Measurements from ENCODE around the gene NLK. TPM values are rescaled to one million over a fixed set of nuclear protein-coding genes. Genes with fewer than 3 reads are reported as not detected.

NLK gene
- 77.0 and 80.2 TPM in 2 replicates for total RNA-seq (2013; cell fraction: nucleolus; rRNA removed)
- total RNA-seq (2014; rRNA removed): 17.8 and 19.3 TPM in 2 replicates
- total RNA-seq (2014; rRNA removed; fragmentation: Illumina TruSeq; extraction: Trizol): 16.1 and 17.5 TPM in 2 replicates
- 15.9 and 16.0 TPM in 2 replicates for total RNA-seq (2021)
- 6.9 TPM for polyA plus RNA-seq (2011; ENCODE audit: low read depth)
- polyA plus RNA-seq (2011; rRNA removed): 22.9 and 24.8 TPM in 2 replicates
- 12.5 and 14.8 TPM in 2 replicates for polyA plus RNA-seq (2011; cell fraction: cytosol; rRNA removed)
- 30.6 and 31.9 TPM in 2 replicates for polyA plus RNA-seq (2011; cell fraction: nucleus; rRNA removed)
- polyA plus RNA-seq (2012): 9.7 and 11.2 TPM in 2 replicates
- polyA plus RNA-seq (2014; fragmentation: Illumina TruSeq; extraction: Trizol): 15.5 and 24.8 TPM in 2 replicates
- polyA plus RNA-seq (2014; fragmentation: Nextera tagmentation; extraction: Ambion mirVana): 1 to 10 TPM; 5.0 to 6.0 TPM
- 14.5 and 15.7 TPM in 2 replicates for polyA plus RNA-seq (2014; rRNA removed)
- polyA plus RNA-seq (2016; fragmentation: Nextera tagmentation; extraction: Ambion mirVana): 1 to 10 TPM; 5.7 to 7.0 TPM
- polyA minus RNA-seq (2011; rRNA and poly(A)+ RNA removed): 28.1 and 50.4 TPM in 2 replicates
- polyA minus RNA-seq (2011; cell fraction: cytosol; rRNA and poly(A)+ RNA removed): 7.1 and 12.8 TPM in 2 replicates
- 49.1 and 77.6 TPM in 2 replicates for polyA minus RNA-seq (2011; cell fraction: nucleus; rRNA and poly(A)+ RNA removed)
- percentile 84 among the genes with signal in this experiment for Bru-seq, nascent RNA
- BruChase-seq, experiment 1, labeled RNA remaining after a 6-hour chase: percentile 78 among the genes with signal in this experiment
- BruChase-seq, experiment 2, labeled RNA remaining after a 2-hour chase: percentile 86 among the genes with signal in this experiment
- long read RNA-seq, experiment 1, partial matches to known transcripts: 2 of 3 reads
- long read RNA-seq, experiment 1, other reads (novel, unspliced or antisense): 1 of 3 reads
- long read RNA-seq, experiment 2, full-length matches to known transcripts: 3 of 8 reads
- long read RNA-seq, experiment 2, partial matches to known transcripts: 1 of 8 reads
- long read RNA-seq, experiment 2, other reads (novel, unspliced or antisense): 4 of 8 reads

DNA sequence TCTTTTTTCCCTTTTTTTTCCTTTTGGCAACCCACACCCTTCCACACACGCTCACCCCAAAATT is at the start of gene NLK:
TSS of gene NLK (plus strand) at position 21 of the 64 bp plus-strand sequence. CDS start 197 bp downstream, outside the sequence.
- H3K27ac ChIP-seq (ENCODE audit: control insufficient read depth, insufficient read depth): peak within 1 kb of the TSS; percentile 68
- FAIRE-seq: no peak
- H2AFZ ChIP-seq (ENCODE audit: control insufficient read depth, low read depth, low read length): peak within 1 kb of the TSS; percentile 50
- no peaks in the 10 kb centered on the region for H4K20me1 ChIP-seq (ENCODE audit: control insufficient read depth, insufficient read depth)
- WGBS (ENCODE audit: insufficient coverage, insufficient replicate concordance, low lambda C conversion rate, missing lambda C conversion rate): 83% methylated on average over 1 of the region's 1 CpG
- no peaks in the 10 kb centered on the region; the same call in 2 of the 3 replicates for H3K9me3 ChIP-seq (replicated peaks; ENCODE audit: control insufficient read depth, insufficient read depth, low read length)
- RAD21 ChIA-PET (ENCODE audit: unreplicated experiment): interaction anchor here (2.8 kb wide), 1 partner anchor 12 kb away, joined by 14 read pairs; no protein-coding TSS in a partner anchor
- H3K4me1 ChIP-seq (ENCODE audit: control insufficient read depth, insufficient read depth, low read length): peaks cover 10% of the 10 kb centered on the region
- no peaks in the 10 kb centered on the region for H3K36me3 ChIP-seq (ENCODE audit: control insufficient read depth in 2 of 2, insufficient read depth in 2 of 2, low read length in 1 of 2)
- H3K79me2 ChIP-seq (ENCODE audit: control insufficient read depth, insufficient read depth, low read length): peaks cover 41% of the 10 kb centered on the region
- H3K4me3 ChIP-seq: peak within 1 kb of the TSS; percentile 84
- H3K4me2 ChIP-seq (ENCODE audit: control insufficient read depth, insufficient read depth): peak within 1 kb of the TSS; percentile 88
- CTCF ChIA-PET: interaction anchor here (1.6 kb wide), 1 partner anchor 103 kb away, joined by 5 read pairs; no protein-coding TSS in a partner anchor
- intact Hi-C loops (cut with micrococcal nuclease; ENCODE audit: unreplicated experiment): loop anchor here (5.0 kb wide), 1 partner anchor 235 kb away; no protein-coding TSS in a partner anchor
- POLR2A ChIA-PET: interaction anchor here (0.5 to 2.3 kb wide), 4 partner anchors 11 to 527 kb away, joined by 3 to 9 read pairs (median 4); no protein-coding TSS in a partner anchor
- no peaks in the 10 kb centered on the region for H3K27me3 ChIP-seq (replicated peaks in 1 of 2; ENCODE audit: control insufficient read depth in 2 of 2, insufficient read depth in 2 of 2, low read length in 1 of 2)
- no TSS peak for BruUV-seq (replicated peaks)
- SMC1A ChIA-PET (ENCODE audit: uncharacterized antibody, unreplicated experiment): interaction anchor here (2.1 to 10.0 kb wide), 3 partner anchors 11 to 90 kb away, joined by 4 to 72 read pairs (median 49); no protein-coding TSS in a partner anchor
- no peak for ATAC-seq
- in situ Hi-C loops (cut with MboI): loop anchor here (10.0 kb wide), 1 partner anchor 498 kb away; no protein-coding TSS in a partner anchor
- DNase-seq (ENCODE audit: low read depth, low spot score): no peak
- TF ChIP-seq RAD51 (IDR thresholded peaks at IDR 0.05) (no peak), SMAD1 (IDR thresholded peaks at IDR 0.05; ENCODE audit: low read depth, partially characterized antibody) (no peak), SP1 (IDR thresholded peaks at IDR 0.05; ENCODE audit: low read depth, low read length) (no peak), IKZF2 (IDR thresholded peaks at IDR 0.05) (no peak)
- TF ChIP-seq, protein P1, sequence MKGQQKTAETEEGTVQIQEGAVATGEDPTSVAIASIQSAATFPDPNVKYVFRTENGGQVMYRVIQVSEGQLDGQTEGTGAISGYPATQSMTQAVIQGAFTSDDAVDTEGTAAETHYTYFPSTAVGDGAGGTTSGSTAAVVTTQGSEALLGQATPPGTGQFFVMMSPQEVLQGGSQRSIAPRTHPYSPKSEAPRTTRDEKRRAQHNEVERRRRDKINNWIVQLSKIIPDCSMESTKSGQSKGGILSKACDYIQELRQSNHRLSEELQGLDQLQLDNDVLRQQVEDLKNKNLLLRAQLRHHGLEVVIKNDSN (IDR thresholded peaks at IDR 0.05; ENCODE audit: borderline replicate concordance, extremely low read length, insufficient read depth, low read depth, low read length): no peak
- H3K9ac ChIP-seq (ENCODE audit: control insufficient read depth, insufficient read depth, low read length): peak within 1 kb of the TSS; percentile 78

Data from GM12878 (cell line).